Epithelial cell of proximal tubule (primary cell): ENCODE data around the gene CTBP1. TPM values are rescaled to one million over a fixed set of nuclear protein-coding genes. Genes with fewer than 3 reads are reported as not detected.

Experiments
- DNase-seq: peaks from one replicate; pipeline ENCODE4 v3.0.0-alpha.2; 2011; ENCODE audit warnings: low read depth
- H3K4me3 ChIP-seq: 2 replicates; pipeline ENCODE4 v1.5.1; 2011; ENCODE audit warnings: low read depth, mild to moderate bottlenecking, low read length
- total RNA-seq: library from RNA; depleted of rRNA; stranded (reverse); fragments of >200 nt; gene quantifications from 2 replicates; pipeline ENCODE4 v1.2.3, GENCODE V29; 2015
- TF ChIP-seq, protein P1 (sequence below): conservative IDR thresholded peaks from 2 replicates; pipeline ENCODE4 v1.5.1; 2012; ENCODE audit warnings: low read depth, mild to moderate bottlenecking, low read length

CTBP1 gene
- total RNA-seq, 1 donor from 2014 or later, result 334 TPM

DNA sequence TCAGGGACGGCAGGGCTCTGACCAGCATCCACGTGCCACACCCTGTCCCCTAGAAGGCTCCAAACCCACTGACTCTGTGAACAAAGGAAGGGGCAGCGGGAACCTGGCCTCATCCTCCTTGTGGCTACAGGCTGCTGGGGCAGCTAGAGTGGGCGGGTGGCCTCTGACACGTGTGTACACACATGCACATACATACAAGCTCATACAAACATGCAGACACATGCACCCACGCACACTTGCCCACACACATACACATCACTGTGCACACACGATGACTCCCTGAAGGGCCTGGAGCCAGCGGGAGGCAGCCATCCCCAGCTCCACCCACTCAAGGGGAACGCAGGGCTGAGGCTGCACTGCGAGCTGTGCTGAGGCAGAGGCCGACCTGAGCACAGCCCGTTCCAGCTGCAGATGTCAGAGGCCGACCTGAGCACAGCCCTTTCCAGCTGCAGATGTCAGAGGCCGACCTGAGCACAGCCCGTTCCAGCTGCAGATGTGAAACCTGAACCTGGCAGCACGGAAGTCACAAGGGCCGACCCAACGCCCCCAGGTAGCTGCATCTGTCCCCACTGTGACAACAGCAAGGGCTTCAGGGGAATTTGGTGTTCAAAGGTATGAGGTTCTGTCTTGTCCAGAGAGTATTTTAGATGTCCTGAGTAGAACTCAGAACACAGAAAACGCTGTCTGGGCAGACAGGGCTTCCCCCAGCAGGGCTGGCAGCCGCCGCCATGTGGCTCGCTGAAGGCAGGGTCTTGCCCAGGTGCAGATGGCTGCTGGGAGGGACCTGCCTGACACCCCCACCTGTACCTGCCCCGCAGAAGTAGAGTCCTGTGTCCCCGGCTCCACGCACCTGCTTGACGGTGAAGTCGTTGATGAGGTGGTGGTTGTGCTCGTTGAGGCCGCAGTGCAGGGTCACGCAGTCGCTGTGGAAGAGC, 33.5 kb downstream of the CTBP1 start:
- DNase-seq, result no peak
- H3K4me3 ChIP-seq, result no peak overlapping the region
- TF ChIP-seq, protein P1, sequence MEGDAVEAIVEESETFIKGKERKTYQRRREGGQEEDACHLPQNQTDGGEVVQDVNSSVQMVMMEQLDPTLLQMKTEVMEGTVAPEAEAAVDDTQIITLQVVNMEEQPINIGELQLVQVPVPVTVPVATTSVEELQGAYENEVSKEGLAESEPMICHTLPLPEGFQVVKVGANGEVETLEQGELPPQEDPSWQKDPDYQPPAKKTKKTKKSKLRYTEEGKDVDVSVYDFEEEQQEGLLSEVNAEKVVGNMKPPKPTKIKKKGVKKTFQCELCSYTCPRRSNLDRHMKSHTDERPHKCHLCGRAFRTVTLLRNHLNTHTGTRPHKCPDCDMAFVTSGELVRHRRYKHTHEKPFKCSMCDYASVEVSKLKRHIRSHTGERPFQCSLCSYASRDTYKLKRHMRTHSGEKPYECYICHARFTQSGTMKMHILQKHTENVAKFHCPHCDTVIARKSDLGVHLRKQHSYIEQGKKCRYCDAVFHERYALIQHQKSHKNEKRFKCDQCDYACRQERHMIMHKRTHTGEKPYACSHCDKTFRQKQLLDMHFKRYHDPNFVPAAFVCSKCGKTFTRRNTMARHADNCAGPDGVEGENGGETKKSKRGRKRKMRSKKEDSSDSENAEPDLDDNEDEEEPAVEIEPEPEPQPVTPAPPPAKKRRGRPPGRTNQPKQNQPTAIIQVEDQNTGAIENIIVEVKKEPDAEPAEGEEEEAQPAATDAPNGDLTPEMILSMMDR, result no peak

DNA sequence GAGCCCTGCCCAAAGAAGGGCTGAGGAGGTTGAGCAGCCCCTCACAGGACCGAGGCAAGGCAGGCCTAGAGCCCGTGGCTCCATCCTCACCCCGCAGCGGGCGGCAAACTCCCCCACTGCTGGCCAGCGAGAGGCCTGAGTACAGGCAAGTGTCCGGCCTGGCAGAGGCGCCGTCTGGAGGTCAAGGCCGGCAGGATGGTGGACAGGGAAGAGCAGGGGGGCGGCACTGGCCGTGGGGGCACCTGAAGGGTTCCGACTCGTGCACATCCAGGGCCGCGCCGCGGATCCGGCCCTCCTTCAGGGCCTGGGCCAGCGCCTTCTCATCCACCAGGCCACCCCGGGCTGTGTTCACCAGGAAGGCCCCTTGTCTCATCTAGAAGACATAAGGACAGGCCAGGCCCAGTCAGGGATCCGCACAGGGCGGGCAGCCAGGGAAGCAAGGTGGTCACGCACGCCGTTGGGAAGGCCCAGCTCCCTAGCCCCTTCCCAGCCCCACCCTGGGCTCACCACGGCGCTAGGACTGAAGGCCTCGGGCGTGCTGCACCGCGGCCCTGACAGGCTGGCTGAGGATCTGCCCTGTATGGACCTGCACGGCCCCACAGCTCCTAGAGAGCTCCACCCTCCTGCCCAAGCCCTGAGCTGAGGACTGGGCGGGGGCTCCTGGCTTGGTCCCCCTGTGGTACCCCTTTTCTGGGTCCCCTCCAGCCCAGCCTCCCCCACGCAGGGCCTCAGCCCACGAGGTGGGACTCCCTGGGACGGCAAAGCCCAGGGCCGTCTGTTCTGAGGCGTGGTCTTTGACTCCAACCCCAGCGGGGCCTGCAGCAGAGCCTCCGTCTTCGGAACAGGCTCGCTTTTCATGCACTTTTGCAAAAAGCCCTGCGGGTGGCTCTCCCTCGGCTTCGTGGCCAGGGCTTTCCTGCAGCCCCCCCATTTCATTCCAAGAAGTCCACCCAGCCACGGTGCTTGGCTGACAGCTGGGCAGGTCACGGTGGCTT, 34.5 kb downstream of the CTBP1 start:
- DNase-seq, result no peak
- TF ChIP-seq, protein P1, result no peak
- no peak overlapping the region for H3K4me3 ChIP-seq

DNA sequence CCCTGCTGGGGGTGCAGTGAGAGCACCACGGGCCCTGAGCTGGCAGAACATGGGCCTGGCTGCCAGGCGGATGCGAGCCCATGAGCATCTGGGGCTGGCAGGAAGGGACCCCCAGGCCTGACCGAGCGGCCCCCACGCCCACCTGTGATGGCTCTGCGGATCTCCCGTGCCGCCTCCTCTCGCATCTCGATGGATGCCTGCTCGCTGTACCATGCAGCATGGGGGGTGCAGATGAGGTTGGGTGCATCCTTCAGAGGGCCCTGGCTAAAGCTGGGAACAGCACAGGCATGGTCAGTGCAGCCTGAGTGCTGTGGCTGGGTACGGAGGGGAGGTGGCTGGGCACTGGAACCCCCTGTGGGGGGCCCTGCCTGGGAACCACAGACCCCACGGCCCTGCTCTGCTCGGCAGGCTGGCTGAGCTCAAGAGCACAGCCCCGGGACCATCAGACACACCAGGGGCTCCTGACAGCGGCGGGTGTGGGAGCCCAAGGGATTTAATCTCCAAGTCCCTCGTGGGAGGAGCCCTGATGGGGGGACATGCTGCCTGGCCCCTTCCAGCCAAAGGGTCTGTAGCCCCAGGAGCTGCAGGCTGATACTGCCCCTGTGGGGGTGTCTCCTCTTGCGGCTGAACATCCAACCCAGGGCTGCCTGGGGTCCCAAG, 35.5 kb downstream of the CTBP1 start:
- no peak overlapping the region for H3K4me3 ChIP-seq
- TF ChIP-seq, protein P1, result no peak
- DNase-seq, result no peak

DNA sequence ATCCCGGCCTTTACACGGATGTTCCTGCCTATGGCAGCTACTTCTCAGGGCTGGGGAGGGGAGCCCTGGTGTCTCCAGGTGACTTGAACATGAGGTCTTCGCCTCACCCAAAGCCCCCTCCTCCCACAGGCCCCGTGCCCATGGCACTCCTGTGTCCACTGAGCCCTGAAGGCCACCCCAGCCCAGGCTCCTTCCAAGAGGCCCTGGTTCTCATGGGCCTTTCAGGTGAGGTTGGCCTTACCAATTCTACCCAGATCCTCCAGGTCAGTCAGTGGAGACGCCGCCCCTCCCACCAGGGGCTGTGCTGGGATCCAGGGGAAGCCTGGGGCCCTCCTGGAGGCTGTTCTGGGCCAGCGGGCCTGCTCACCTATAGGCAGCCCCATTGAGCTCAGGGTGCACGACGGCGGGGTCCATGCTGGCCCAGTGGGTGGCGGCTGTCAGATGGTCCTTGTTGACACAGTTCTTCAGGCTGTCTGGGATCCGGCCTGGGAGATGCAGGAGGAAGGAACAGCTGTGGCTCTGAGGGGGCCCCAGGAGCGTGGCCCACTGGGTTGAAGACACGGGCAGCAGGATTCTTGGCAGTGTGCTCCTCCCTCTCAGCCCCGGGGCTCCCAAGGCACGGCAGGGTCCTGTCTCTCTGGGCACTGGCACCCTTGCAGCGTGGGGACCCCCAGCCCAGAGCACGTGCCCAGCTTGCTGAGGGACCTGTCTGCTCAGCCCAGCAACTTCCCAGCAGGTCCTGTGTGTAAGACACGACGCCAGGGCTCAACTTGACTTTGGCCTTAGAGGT, 36.2 kb downstream of the CTBP1 start:
- no peak overlapping the region for H3K4me3 ChIP-seq
- no peak for DNase-seq
- TF ChIP-seq, protein P1, result no peak

DNA sequence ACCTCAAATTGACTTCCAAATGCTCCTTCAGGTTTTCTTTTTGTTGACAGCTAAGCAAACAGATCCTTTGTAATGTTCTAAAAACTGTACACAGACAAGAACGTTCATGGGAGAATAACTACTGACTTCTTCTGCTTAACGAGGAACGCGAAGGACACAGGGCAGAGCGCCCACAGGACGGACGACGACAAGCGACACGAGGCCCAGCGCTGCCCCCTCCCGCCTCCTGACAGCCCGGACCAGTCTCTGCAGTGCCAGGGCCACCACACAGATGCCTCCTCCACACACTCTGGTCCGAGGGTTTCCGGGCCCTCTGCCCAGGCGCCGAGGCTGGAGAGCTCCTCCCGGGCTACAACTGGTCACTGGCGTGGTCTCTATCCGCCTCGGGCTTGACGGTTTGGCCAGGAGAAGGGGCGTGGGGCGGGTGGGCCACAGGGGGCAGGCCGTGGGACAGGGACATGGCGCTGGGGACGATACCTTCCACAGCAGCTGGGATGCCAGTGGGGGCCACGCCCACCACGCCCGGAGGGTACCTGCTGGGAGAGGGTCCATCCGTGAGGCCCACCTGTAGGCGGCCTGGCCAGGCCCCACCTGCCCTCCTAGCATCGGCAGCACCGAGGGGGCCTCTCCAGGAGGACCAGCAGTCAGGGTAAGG, 36.9 kb downstream of the CTBP1 start:
- no peak overlapping the region for H3K4me3 ChIP-seq
- TF ChIP-seq, protein P1, result no peak
- no peak for DNase-seq
